Endothelial cell of umbilical vein (primary cell): ENCODE data around the gene DIAPH1. TPM values are rescaled to one million over a fixed set of nuclear protein-coding genes. Genes with fewer than 3 reads are reported as not detected.

Experiments used
- BruUV-seq: library from RNA; stranded (reverse); fragments of 400-500 nt; replicated peaks from 2 replicates; lab custom pipeline; 2021; lab: Mats Ljungman, UMichigan
- CTCF ChIA-PET: fragments of 300-600, 350-600 bp; sonication (Branson Sonifier 250); formaldehyde crosslinking; loops from one replicate; lab custom pipeline; 2021; ENCODE audit warnings: antibody characterized with exemption, inconsistent platforms; lab: Charles Lee
- POLR2A ChIA-PET: fragments of 300-600, 350-600 bp; sonication (Branson Sonifier 250); formaldehyde crosslinking; loops from one replicate; lab custom pipeline; 2021; ENCODE audit warnings: antibody characterized with exemption, inconsistent platforms; lab: Charles Lee
- DNase-seq: peaks from one replicate; pipeline ENCODE4 v3.0.0-alpha.2; 2011; ENCODE audit warnings: low read depth, low spot score
- FAIRE-seq: peaks from 2 replicates; lab custom pipeline; 2011; peaks lifted over from hg19 to GRCh38; lab: Jason Lieb, UNC
- H2AFZ ChIP-seq: 2 replicates; pipeline ENCODE4 v1.6.0; 2012; ENCODE audit warnings: low read depth, low read length, control low read depth, inconsistent platforms
- H3K27ac ChIP-seq: 2 replicates; pipeline ENCODE4 v1.5.1; 2011; ENCODE audit warnings: low read depth, mild to moderate bottlenecking, control low read depth, low read length, moderate library complexity; ENCODE audit not compliant: insufficient read depth
- H3K27me3 ChIP-seq, 2 experiments: 2 replicates each; pipeline versions ENCODE4 v1.6.0 to v1.6.1; 2011; ENCODE audit warnings: low read length in 2 of 2, mixed read lengths in 1 of 2; ENCODE audit not compliant: control insufficient read depth in 2 of 2, insufficient read depth in 2 of 2
- H3K36me3 ChIP-seq, 2 experiments: 2 replicates in 1 of 2; 3 replicates in 1 of 2; pipeline ENCODE4 v1.5.1; 2011; ENCODE audit warnings: low read length in 2 of 2, mild to moderate bottlenecking in 1 of 2, moderate library complexity in 1 of 2; ENCODE audit not compliant: control insufficient read depth in 2 of 2, insufficient read depth in 2 of 2; ENCODE audit errors: extremely low read depth in 1 of 2
- H3K4me1 ChIP-seq: 3 replicates; pipeline ENCODE4 v1.5.1; 2011; ENCODE audit warnings: mild to moderate bottlenecking, low read length; ENCODE audit not compliant: control insufficient read depth, insufficient read depth; ENCODE audit errors: extremely low read depth
- H3K4me2 ChIP-seq: 2 replicates; pipeline ENCODE4 v1.6.1; 2011; ENCODE audit warnings: low read length, control low read depth, mixed read lengths; ENCODE audit not compliant: insufficient read depth
- H3K4me3 ChIP-seq, 3 experiments: fragments of 200-600 bp in 1 of 3; sonication (generic), shearing (Covaris generic) in 1 of 3; replicated peaks in 1 of 3; 2 replicates each; pipeline ENCODE4 v1.5.1; 2011 to 2016; ENCODE audit warnings: control low read depth in 3 of 3, low read length in 3 of 3, mild to moderate bottlenecking in 2 of 3, inconsistent platforms in 1 of 3, low read depth in 1 of 3, moderate library complexity in 1 of 3; ENCODE audit not compliant: insufficient read depth in 1 of 3
- H3K79me2 ChIP-seq: 2 replicates; pipeline ENCODE4 v1.6.0; 2012; ENCODE audit warnings: low read length, inconsistent platforms; ENCODE audit not compliant: control insufficient read depth, insufficient read depth
- H3K9ac ChIP-seq: replicated peaks from 2 replicates; pipeline ENCODE3; 2011; ENCODE audit warnings: low read length, control low read depth; ENCODE audit not compliant: insufficient read depth; ENCODE audit errors: extremely low read depth
- H3K9me1 ChIP-seq: replicated peaks from 3 replicates; pipeline ENCODE4 v1.6.0; 2011; ENCODE audit warnings: mild to moderate bottlenecking, low read length; ENCODE audit not compliant: control insufficient read depth, insufficient read depth; ENCODE audit errors: extremely low read depth
- H3K9me3 ChIP-seq: replicated peaks from 2 replicates; pipeline ENCODE4 v1.5.1; 2012; ENCODE audit warnings: low read length, inconsistent platforms; ENCODE audit not compliant: control insufficient read depth, insufficient read depth
- H4K20me1 ChIP-seq: replicated peaks from 2 replicates; pipeline ENCODE3; 2011; ENCODE audit warnings: mild to moderate bottlenecking, low read length; ENCODE audit not compliant: control insufficient read depth, insufficient read depth; ENCODE audit errors: extremely low read depth
- EZH2 ChIP-seq: IDR thresholded peaks from 2 replicates; pipeline ENCODE4 v1.6.1; 2012; ENCODE audit warnings: borderline replicate concordance, low read depth, mild to moderate bottlenecking, moderate library complexity, low read length, inconsistent platforms; ENCODE audit not compliant: severe bottlenecking
- FOS ChIP-seq: IDR thresholded peaks from 2 replicates; pipeline ENCODE4 v1.6.1; 2011; ENCODE audit warnings: mild to moderate bottlenecking, low read length, moderate library complexity, borderline replicate concordance; ENCODE audit not compliant: insufficient read depth
- GATA2 ChIP-seq: IDR thresholded peaks from 2 replicates; pipeline ENCODE4 v1.7.0; 2011; ENCODE audit warnings: low read depth, mild to moderate bottlenecking, moderate library complexity, mixed read lengths, low read length; ENCODE audit not compliant: insufficient read length, insufficient read depth
- JUN ChIP-seq: IDR thresholded peaks from 2 replicates; pipeline ENCODE4 v1.6.1; 2011; ENCODE audit warnings: borderline replicate concordance, low read depth; ENCODE audit not compliant: insufficient read length, insufficient read depth
- MYC ChIP-seq: IDR thresholded peaks from one replicate; pipeline ENCODE4 v1.6.1; 2011; ENCODE audit warnings: mild to moderate bottlenecking, low read depth, low read length
- POLR2A ChIP-seq: IDR thresholded peaks from 2 replicates; pipeline ENCODE4 v1.6.1; 2012; ENCODE audit warnings: low read depth, mild to moderate bottlenecking, control low read depth, low read length
- POLR2AphosphoS5 ChIP-seq: IDR thresholded peaks from 2 replicates; pipeline ENCODE4 v1.6.1; 2012; ENCODE audit warnings: low read depth, mild to moderate bottlenecking, control low read depth, low read length, moderate library complexity; ENCODE audit not compliant: insufficient read depth
- dilution Hi-C: fragments of 300-500 bp; cut with MboI; formaldehyde crosslinking; loops from one replicate; pipeline ENCODE4 v1.15.0; 2019; ENCODE audit warnings: low sequenced_read_pairs; ENCODE audit not compliant: extremely low pct_ligation_motif_present
- intact Hi-C: fragments of 100-400 bp; cut with micrococcal nuclease; formaldehyde crosslinking; loops from one replicate; pipeline ENCODE4 v1.10.0; 2022
- polyA plus RNA-seq, 4 experiments: library from polyadenylated mRNA; depleted of rRNA in 3 of 4; stranded (reverse) in 3 of 4; unstranded in 1 of 4; fragments of >200 nt; gene quantifications; 2 replicates each; pipeline versions ENCODE4 v1.2.1 to v1.2.3, GENCODE V29; 2011 to 2012; ENCODE audit warnings: missing spikeins in 1 of 4
- total RNA-seq: library from RNA; stranded (reverse); gene quantifications from 2 replicates; pipeline ENCODE4 v1.2.3, GENCODE V29; 2021
- TF ChIP-seq, protein P1 (sequence below), 2 donors: IDR thresholded peaks; 1 replicate in 1 of 2; 2 replicates in 1 of 2; pipeline ENCODE4 v1.5.1; 2011; ENCODE audit warnings: low read length in 2 of 2, mild to moderate bottlenecking in 2 of 2, moderate library complexity in 2 of 2, control low read depth in 1 of 2, inconsistent platforms in 1 of 2, low read depth in 1 of 2; ENCODE audit not compliant: insufficient read depth in 1 of 2; ENCODE audit errors: extremely low read depth in 1 of 2
- TF ChIP-seq, protein P2 (sequence below): IDR thresholded peaks from 2 replicates; pipeline ENCODE4 v1.6.1; 2011; ENCODE audit not compliant: insufficient read depth, insufficient read length

The DIAPH1 gene
- total and polyA plus RNA-seq, 2 donors (not counting 3 experiments of a cell fraction or from before 2014, with no cell fraction given), result 68.6 to 105 TPM

DNA sequence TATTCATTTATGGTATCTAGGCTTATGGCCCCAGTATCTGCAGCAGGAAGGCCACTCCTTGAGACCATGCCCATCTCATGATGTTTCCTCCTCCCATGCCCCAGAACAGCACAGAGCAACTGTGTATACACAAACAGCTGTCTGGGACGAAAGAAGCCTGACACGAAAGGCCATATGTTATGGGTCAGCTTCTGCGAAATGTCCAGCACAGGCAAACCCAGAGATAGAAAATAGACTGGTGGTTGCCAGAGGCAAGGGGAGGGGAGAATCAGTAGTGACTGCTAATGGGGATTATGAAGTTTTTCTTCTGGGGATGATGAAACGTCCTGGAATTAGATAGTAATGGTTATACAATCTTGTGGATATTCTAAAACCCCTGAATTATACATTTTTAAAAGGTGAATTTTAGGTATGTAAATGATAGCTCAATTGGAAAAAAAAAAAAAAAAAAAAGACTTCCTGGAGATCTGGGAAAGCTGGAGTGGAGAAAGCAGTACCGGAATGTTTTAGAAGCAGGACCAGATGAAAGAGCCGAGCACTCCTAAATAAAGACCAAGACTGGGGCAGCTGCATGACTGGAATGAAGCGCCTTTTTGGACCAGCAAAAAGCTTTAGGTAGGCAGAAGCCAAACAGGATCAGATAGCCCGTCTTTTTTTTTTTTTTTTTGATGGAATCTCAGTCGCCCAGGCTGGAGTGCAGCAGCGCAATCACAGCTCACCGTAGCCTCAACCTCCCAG lies 100.8 kb downstream of the DIAPH1 start:
- H3K27me3 ChIP-seq, result no peaks in the 10 kb centered on the region
- intact Hi-C loops (no loop called here), dilution Hi-C loops (no loop called here)
- ChIA-PET CTCF (interaction anchor here (0.6 to 1.6 kb wide), 9 partner anchors 14 to 120 kb away, joined by 3 to 5 read pairs (median 4); partner anchors contain the start of genes PCDHGA10, PCDHGA12, PCDHGB5 and PCDHGB6), POLR2A (no interaction called here)
- H3K9me1 ChIP-seq, result no peaks in the 10 kb centered on the region
- no peaks in the 10 kb centered on the region for H3K9me3 ChIP-seq
- no peak overlapping the region for H3K9ac ChIP-seq
- no peak overlapping the region for H3K27ac ChIP-seq
- TF ChIP-seq MYC, result no peak
- TF ChIP-seq POLR2A, result no peak
- no peak for TF ChIP-seq FOS
- TF ChIP-seq POLR2AphosphoS5, result no peak
- TF ChIP-seq, protein P1, sequence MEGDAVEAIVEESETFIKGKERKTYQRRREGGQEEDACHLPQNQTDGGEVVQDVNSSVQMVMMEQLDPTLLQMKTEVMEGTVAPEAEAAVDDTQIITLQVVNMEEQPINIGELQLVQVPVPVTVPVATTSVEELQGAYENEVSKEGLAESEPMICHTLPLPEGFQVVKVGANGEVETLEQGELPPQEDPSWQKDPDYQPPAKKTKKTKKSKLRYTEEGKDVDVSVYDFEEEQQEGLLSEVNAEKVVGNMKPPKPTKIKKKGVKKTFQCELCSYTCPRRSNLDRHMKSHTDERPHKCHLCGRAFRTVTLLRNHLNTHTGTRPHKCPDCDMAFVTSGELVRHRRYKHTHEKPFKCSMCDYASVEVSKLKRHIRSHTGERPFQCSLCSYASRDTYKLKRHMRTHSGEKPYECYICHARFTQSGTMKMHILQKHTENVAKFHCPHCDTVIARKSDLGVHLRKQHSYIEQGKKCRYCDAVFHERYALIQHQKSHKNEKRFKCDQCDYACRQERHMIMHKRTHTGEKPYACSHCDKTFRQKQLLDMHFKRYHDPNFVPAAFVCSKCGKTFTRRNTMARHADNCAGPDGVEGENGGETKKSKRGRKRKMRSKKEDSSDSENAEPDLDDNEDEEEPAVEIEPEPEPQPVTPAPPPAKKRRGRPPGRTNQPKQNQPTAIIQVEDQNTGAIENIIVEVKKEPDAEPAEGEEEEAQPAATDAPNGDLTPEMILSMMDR (IDR thresholded peaks at IDR 0.05; ENCODE audit: extremely low read depth in 1 of 2, insufficient read depth in 1 of 2, low read depth in 1 of 2, low read length in 2 of 2), result no peak
- no peak for TF ChIP-seq EZH2
- TF ChIP-seq GATA2, result no peak
- TF ChIP-seq, protein P2, sequence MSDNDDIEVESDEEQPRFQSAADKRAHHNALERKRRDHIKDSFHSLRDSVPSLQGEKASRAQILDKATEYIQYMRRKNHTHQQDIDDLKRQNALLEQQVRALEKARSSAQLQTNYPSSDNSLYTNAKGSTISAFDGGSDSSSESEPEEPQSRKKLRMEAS, result no peak
- TF ChIP-seq JUN, result no peak
- FAIRE-seq (no peak), DNase-seq (no peak)
- peaks cover 39% of the 10 kb centered on the region for H3K4me1 ChIP-seq
- H3K4me2 ChIP-seq, result no peak overlapping the region
- H3K4me3 ChIP-seq, result no peak overlapping the region
- BruUV-seq, result no TSS peak
- no peak overlapping the region for H2AFZ ChIP-seq
- no peaks in the 10 kb centered on the region for H3K79me2 ChIP-seq
- H4K20me1 ChIP-seq, result no peaks in the 10 kb centered on the region
- H3K36me3 ChIP-seq, result peaks cover 2 to 10% of the 10 kb centered on the region in 2 experiments
